ENCODE measurements around the gene FIS1.

- TF ChIP-seq POLR2AphosphoS5 (IDR thresholded peaks at IDR 0.05): no peak
- TF ChIP-seq CTCF (IDR thresholded peaks at IDR 0.05): no peak
- no peak for TF ChIP-seq POLR2A (IDR thresholded peaks at IDR 0.05)
- TF ChIP-seq EP300 (IDR thresholded peaks at IDR 0.05): no peak
Measured at GRCh38 chr7:101288439-101288838, 43.6 kb upstream of the FIS1 start.
